Germinal center (tissue), 1 donor: ENCODE data around the gene C19orf25.

ENCODE experiments used
- DNase-seq: peaks from one replicate; pipeline ENCODE4 v3.0.0; 2012; ENCODE audit warnings: mixed read lengths, low spot score

C19orf25 gene

GRCh38 chr19:1432507-1432887 is 46.5 kb downstream of the C19orf25 start:
- DNase-seq: no peak

GRCh38 chr19:1431759-1432506 is 47.1 kb downstream of the C19orf25 start:
- DNase-seq: no peak

DNA sequence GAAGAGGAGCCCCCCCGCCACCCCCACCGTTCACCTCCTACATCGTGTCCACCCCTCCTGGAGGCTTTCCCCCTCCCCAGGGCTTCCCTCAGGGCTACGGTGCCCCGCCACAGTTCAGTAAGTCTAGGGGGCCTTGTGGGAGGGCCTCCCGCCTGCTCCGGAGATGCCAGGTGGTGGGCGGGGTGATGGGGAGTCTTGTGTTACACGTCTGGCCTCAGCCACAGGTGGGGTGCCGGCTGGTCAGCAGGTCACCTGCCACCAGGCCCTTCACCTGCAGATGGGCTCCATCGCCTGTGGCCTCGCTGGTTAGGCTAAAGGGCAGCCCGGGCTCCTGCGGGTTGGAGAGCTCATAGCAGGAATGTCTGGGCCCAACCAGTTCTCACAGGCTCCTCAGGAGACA is 48.8 kb downstream of the C19orf25 start:
- DNase-seq: no peak

- no peak for DNase-seq
Measured at GRCh38 chr19:1429750-1430149, 49.3 kb downstream of the C19orf25 start.

GRCh38 chr19:1428738-1429391 is 50.1 kb downstream of the C19orf25 start:
- no peak for DNase-seq

GRCh38 chr19:1427221-1427920 is 51.6 kb downstream of the C19orf25 start:
- no peak for DNase-seq

DNA sequence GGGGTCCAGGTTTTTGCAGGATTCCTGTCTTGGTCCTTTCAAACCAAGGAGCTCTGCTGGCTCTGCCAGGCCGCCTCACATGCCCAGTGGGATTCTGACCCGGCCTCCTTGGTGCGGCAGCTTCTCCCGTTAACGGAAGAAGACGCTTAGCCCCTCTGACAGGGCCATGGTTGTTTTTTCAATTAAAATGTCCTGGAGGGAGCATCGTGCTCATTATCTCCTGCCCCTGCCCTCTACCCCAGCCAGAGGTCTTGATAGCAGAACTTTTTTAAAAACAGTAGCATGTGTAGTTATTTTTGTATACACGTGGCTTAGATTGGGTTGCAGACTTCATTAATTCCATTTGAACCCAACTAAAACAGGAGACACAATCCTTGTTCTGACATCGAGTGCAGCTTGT is 52.3 kb downstream of the C19orf25 start:
- DNase-seq: no peak

- no peak for DNase-seq
Measured at GRCh38 chr19:1425902-1426301, 53.1 kb downstream of the C19orf25 start.

DNA sequence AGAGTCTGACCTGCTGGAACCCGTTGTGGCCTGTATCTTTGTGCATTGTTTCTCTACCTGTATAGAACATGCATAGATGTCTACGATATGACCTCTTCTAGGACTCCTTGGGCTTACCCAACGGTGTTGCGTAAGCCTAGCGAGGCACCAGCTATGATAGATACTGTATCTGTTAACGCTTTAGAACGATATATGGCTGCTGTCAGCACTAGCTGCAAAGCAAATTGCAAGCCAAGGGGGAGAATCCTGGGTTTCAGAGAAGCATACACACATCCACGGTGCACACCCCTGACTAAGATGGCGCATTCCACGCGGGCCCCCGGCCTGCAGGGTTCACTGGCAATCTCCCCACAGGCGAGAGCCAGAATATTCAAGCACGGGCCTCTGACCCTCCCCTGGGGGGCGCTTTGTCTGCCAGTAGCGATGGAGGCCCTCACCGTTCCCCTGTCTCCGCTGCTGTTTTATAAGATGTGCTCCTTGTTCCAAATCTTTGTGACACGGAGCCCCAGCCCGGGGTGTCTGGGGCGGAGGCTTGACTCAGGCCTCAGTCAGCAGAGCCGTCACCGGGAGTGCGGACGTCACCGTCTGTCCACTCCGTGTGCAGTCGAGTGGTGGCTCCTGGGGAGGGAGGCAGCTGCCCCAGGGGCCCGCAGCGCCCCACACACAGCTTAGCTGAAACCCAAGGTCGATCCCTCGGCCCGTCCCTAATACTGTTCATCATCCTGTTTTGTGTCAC is 53.7 kb downstream of the C19orf25 start:
- no peak for DNase-seq

DNA sequence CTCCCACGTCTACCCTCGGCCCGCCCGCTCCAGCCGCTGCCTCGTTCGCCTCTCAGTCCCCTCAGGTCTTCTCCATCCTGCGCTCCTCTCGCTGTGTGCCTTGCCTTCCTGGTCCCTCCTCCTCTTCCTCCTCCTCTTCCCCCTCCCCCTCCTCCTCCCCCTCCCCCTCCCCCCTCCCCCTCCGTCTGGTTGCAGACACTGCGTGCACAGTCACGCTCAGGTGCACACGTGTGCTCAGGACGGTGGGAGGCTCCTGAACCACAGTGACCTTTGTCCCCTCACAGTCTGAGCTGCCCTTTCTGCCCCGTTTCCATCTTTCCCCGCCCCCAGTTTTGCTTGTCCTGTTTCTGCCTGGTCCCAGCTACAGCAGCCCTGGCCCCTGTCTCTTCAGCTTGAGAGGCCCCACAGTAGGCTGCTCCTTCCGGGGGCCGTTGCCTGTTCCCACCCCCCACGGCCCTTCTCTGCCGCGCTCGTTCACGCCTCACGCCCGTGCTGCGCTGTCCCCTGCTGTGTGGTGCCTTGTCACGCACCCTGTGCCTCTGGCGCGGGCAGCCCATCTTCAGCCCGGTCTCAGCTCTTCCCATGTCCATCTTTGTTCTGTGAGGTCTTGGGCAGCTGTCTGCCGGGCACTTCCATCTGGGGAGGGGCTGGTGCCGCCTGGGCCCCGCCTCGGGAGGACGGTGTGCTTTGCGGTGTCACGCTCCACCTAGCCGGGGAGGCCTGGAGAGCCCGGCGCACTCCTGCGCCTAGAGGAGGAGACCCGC is 54.6 kb downstream of the C19orf25 start:
- DNase-seq: no peak

GRCh38 chr19:1423436-1424191 is 55.4 kb downstream of the C19orf25 start:
- no peak for DNase-seq
